HG03196 (cell line): ENCODE results near the gene DOCK8.

Experiments used
- ATAC-seq: cut with Tn5 transposase; IDR thresholded peaks from one replicate; pipeline ENCODE4 v1.9.1; 2021; ENCODE audit not compliant: unreplicated experiment

DOCK8 gene

DNA sequence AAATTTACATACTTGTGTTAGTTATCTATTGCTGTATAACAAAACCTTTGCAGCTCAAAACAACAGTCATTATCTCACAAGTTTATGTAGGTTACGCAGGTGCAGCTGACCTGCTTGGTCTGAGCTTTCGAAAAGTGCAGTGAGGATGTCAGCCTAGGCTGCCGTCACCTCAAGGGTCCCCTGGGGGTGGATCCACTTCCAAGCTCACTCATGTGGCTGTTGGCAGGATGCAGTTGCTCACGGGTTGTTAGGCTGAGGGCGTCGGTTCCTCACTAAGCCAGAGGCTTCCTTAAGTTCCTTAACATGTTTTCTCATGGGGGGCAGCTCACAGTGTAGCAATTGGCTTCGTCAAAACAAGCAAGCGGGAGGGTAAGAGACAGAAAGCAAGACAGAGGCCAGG lies 139.8 kb downstream of the DOCK8 start:
- ATAC-seq, result no peak

DNA sequence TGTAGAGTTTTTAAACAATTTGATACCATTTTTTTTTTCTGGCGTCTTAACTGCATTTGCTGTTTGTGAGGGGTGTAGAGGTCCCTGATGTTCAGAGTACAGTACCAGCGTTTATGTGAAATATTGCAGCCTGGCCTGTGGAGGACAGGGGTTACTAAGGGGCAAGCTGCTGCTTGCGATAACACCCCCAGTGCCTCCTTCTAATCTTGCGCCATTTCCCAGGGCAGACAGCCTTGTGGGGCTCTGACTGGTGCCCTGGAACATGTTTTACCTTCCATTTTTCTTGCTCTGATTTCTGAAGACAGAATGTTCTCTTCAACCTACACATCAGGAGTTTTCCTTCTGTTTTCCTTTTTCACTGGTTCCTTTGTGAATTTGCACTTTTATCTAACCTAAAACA lies 142.9 kb downstream of the DOCK8 start:
- ATAC-seq, result no peak

DNA sequence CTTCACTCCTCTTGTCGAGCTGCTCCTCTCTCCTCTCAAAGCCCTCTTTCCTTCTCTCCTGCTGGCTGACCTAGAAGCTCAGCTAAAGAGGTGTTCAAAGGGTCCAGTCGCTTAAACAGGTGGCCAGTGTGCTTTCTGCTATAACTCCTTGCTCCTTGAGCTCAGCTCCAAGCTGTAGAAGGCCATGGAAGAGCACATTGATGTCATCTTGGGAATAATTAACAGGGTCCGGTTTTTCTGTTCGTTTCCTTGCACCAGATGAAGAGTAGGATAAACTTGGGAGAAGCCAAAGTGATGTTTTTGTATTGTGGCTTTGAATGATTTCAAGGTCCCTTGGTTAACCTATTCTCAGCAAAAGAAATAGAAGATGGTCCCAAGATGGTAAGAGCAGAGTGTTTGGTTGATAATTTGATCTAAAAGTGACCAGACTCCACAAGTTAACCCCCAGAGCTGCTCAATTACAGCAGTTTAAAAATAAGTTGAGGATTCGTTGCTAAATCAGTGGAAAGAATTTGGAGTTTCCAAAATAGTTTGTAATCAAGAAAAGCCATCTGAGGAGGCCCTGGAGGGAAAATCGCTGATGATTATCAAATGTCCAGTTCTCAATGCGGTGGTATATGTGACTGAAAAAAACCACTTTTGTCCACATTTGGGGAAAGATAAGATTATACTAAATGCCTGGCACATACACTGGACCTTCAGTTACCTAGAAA lies 148.1 kb downstream of the DOCK8 start:
- ATAC-seq, result no peak

DNA sequence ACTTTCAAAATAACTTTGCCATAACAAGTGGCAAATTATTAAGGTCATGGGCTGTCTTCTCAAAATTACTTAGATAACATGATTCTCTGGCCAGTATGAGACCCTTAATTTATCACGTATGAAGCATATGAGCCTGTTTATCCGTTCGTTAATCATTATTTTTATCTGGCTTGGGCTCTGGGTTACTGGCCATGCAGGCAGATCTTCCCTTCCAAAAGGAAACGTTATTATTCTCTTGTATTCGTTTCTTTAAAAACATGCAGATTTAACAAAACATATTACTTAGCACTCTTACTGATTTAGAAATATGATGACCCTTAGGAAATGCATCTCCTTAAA lies 148.6 kb downstream of the DOCK8 start:
- ATAC-seq, result no peak

DNA sequence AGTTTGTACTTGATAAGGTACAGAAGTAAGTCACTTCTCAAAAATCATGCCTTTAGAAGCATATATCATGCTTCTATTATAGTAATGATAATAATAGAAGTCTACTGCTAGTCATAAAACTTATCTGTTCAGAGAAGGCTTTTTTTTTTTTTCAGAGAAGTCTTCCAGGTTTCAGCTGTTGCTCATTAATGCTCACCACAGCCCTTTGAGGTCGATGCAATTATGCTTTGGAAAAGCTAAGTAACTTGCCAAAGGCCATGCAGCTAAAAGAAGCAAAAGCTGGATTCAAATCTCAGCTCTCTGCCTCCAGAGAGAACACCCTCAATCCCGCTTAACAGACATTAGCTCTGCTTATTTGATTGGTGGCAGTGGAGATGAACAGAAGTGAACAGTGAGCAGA lies 150.8 kb downstream of the DOCK8 start:
- ATAC-seq, result no peak

DNA sequence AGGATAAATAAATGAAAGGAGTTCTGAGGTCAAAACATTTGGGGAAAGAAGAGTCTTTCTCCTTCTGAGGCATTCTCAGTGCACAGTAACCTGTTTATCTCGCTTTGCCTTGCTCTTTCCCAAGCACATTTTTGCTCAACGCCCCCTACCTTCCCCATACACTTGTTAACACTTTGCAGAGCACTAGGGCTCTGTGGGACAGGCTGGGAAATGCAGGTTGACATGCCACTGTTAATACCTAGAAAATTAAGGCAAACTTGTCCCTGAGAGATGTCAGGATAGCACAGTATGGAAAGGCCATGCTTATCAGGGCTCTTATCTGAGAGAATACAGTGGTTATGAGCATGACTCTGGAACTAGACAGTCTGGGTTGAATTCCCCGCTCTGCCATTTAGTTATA lies 152.0 kb downstream of the DOCK8 start:
- ATAC-seq, result no peak

DNA sequence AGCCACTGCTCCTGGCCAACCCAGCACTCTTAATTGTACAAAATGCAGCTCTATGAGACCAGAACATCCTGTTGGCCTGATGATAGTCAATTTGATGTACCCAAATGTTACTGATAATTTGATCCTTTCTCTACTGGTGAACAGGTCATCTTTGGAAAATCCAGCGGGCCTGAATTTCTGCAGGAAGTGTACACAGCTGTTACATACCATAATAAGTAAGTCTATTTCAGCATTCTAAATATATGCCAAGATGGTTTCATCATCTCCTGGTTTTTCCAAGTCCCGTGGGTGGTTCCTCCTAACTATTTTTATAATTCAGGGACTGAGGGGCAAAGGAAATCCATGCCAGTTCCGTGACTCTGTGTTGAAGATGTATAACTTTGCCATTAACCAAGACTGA lies 155.4 kb downstream of the DOCK8 start:
- no peak for ATAC-seq

DNA sequence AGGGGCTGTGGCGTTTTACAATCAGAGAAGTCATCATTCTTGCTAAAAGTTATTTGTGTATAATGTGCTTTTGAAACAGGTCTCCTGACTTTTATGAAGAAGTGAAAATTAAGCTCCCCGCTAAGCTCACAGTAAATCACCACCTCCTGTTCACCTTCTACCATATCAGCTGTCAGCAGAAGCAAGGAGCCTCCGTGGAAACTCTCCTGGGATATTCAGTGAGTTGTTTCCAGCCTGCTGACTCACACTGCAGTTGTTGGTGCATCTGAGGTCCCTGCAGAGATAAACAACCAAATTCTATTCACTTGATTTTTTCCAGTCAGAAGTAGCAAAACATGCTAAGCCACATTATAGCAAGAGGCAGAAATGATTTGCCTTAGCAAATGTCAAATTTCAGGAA lies 156.7 kb downstream of the DOCK8 start:
- no peak for ATAC-seq

DNA sequence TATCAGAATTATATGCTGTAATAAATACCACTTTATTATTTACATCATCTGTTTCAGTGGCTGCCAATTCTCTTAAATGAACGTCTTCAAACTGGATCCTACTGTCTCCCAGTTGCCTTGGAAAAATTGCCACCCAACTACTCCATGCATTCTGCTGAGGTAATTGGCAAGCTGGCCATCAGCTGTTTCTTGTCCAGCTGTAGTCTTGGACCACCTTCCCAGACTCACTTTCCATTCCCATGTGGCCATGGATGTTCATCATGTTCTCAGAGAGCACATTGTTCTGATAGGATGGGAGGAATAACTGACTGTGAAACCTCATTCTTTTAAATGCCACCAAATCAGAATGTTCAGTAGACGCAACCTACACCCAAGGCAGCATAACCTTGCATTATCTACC lies 157.5 kb downstream of the DOCK8 start:
- no peak for ATAC-seq

DNA sequence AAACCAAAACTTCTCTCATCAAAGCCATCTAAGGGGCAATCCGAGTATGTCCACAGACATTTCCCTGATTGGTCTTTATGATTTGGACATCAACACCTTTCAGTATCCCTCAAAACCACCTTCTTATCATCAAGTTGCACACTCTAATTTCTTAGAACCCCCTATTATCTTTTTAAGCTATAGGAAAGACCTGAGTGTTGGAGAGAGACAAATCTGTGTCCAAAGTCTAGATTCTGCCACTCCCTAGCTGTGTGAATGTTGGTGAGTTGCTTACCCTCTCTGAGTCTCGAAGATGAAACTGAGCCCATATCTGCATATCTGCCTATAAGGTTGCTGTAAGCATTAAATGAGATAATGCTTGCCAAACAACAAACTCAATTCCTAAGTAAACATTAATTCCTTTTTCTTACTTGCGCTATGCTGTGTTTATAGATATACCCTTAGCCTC lies 159.1 kb downstream of the DOCK8 start:
- no peak for ATAC-seq

DNA sequence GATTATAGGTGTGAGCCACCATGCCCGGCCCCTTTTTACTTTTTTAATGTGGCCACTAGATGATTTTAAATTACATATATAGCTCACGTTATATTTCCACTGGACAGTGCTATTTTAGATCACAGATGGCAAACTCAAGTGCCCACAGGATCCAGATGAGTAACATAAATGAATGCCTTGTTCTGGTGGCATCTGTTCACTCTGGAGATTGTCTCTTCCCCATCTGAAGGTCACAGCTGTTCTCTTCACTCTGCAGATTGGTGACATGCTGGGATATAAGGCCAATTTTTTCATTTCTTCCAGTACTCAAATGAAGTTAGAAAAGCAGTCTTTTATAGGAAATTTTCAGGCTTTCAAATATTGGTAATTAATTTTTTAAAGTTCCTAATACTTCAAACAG lies 160.1 kb downstream of the DOCK8 start:
- no peak for ATAC-seq

DNA sequence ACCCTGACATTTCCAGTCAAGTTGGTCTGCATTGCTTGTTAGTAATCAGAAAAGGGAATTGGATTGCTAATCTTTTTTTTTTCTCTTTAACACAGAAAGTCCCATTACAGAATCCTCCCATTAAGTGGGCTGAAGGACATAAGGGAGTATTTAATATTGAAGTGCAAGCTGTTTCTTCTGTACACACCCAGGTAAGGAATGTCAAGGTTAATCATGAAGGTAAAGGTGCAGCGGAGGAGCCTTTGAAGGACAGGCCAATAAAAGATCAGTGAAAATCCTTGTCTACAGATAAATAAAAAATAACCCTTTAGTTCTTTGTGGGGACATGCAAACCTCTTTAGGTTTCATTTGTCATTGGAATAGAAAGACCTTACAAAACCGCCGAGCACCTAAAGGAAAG lies 161.4 kb downstream of the DOCK8 start:
- ATAC-seq, result no peak

DNA sequence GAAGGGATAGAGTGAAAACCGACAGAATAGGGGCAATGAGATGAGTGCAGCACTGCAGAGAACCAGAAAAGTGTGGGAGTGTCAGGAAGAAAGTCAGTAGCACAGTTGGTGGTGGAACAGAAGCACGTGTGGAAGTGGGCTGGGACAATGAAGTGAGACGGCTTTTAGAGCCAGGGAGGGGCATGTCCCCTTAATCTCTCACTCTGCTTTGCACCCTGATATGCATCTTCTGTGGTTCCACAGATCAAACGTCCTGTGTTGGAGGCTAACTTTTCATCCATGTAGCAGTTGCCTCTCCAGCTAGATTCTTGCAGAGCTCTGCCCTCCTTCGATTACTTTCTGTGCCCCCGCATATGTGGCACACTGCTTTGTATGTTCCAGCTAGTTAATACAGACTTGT lies 163.6 kb downstream of the DOCK8 start:
- ATAC-seq, result no peak

DNA sequence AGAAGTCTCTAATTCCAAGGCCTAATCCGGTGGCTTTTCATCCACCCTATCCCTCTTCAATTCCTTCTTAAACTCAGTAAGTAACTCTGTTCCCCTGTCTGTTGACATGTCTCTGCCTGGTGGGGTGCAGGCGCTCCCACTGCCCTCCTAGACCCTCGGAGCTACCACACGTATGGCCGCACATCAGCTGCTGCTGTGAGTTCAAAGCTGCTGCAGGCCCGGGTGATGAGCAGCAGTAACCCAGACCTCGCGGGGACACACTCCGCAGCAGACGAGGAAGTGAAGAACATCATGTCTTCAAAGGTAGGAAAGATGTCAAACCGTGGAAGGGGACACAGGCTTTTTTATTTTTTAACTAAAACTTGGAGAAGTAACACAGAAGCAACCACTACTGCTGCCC lies 167.7 kb downstream of the DOCK8 start:
- ATAC-seq, result no peak

DNA sequence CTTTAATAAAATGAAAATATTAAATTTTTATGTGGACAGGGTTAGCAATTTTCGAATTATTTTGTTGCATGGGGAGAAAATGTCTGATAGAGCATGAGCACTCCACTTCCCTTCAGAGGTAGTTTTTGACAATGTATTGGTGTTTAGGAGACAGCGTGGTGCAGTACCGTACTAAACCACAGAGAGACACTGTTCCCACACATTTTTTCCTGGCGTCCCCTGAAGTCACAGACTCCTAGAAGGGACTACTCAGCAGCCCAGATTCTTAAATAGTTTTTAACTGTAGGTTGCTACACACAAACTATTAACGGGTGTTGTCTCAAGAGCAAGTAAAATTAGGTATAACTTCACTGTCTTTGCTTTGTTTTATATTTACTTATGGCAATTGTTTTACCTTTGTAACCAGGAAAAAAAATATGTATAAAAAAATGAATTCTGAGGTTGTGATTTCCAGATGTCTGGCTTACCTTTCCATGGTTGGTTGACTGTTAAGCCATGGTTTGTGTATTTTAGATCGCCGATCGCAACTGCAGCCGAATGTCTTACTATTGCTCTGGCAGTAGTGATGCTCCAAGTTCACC lies 171.2 kb downstream of the DOCK8 start:
- ATAC-seq, result no peak

DNA sequence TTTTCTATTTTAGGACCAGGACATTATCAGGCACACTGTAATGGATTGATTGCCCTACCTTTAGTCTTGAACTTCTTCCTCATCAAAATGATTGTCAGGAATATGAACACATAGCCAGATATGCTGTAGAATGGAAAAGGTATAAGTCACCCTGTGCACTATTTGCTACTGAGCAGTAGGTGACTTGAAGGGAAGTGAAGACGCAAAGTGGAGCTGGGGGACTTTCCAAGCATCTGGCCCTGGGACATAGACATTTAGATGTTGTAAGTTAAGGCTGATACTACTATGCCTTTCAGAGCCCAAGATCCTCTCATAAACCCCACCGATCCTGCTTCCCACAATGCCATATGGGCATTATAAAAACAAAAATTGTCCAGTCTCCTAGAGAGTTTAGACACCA lies 174.5 kb downstream of the DOCK8 start:
- no peak for ATAC-seq

DNA sequence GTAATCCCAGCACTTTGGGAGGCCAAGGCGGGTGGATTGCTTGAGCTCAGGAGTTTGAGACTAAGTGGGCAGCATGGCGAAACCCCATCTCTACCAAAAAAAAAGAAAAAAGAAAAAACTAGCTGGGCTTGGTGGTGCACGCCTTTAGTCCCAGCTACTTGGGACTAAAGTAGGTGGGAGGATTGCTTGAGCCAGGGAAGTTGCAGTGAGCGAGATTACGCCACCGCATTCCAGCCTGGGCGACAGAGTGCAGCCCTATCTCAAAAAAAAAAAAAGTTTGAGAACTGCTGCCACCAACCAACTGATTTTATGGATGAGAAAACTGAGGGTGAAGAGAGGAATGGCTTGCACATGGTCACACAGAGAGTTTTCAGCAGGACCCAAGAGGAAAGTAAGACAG lies 175.1 kb downstream of the DOCK8 start:
- no peak for ATAC-seq

DNA sequence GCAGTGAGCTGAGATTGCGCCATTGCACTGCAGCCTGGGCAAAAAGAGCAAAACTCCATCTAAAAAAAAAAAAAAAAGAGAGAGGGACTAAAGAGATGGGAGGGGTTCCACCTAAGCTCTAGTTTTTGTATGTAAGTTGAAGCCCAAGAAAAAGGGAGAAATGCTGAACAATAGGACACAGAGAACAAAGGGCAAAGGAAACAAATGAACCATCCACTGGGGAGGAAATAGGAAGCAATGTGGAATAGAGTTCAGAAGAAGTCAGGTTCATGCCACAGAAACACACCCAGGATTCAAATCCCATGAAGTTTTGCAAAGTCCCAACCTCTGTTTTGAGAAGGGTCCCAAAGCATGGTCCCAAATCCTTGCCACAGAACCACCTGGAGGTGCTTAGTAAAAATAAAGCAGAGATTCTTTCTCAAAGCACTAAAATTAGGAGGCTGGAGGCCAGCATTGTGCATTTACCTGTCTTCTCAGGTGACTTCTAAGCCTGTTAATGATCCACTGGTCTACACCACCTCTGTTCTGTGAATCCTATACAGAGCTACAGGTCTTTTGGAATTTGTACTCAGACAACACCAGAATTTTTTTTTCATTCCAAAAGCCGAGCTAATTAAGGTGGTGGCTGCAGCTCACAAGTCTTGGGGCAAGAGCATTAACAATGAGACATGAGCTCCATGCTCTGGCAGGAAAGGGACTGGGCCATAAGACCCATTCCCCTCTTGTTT lies 177.6 kb downstream of the DOCK8 start:
- ATAC-seq, result no peak

DNA sequence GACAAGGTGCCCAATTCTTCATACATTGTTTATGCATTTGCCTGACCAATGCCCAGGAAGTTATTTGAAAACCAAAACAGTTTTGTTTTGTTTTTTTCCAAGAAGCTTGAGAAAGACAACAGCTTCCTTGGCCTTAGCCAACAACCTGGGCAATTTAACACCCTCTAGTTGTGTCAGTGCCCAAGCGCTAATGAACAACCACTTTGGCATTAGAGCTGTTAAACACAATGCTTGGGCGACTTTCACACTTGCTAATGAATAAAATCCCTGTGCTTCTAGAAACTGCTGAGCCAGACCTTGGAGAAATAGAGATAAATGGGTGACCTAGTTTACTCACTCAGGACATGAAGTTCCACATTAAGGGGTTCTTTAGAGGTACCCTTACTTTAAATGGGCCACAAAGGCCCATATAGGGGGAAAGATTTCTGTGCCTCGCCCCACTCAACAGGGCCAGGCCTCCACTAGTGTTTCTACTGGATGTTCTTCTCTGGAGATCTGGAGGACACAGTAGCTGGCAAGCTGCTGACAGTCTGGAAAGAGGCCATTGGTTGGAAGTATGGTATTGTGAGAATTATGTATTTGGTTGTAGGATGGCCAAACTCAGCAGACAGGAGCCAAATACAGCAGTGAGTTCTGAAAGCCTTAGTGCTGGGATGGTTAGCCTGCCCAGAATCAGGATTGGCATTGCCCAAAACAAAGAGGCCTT lies 179.8 kb downstream of the DOCK8 start:
- no peak for ATAC-seq

DNA sequence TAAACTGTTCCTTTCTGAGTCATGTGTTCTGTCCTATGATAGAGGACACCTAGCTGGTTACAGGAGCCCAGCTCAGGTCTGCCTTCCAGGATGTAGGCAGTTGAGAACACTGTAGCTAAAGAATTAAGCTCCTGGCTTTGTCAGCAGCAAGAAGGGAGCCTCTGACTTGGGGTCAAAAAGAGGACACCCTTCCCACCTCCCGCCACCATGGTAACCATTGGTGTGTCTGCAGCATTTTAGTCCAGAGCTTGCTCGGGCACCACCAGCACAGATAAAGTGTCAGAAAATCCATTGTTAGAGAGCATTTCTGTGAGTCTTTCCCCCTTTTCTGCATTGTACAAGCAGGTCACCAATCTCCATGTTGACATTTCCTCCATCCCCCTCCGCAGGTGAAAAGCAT lies 181.7 kb downstream of the DOCK8 start:
- no peak for ATAC-seq

DNA sequence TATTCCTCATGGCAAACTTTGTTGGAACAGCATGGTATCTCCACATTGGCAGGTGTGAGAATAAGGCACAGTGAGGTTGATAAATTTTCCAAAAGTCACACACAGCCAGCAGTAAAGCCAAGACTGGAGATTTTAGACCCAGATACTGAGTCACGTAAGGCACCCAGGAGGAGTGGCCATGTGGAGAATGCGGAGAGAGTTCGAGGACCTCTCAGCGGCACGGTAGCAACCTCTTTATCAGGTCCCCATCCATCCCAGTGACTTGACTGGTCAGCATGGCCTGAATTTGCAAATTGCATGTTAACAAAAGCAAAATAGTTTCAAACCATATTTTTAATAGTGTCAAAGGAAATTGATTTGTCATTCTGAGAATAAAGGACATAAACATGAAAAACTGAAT lies 183.4 kb downstream of the DOCK8 start:
- no peak for ATAC-seq

DNA sequence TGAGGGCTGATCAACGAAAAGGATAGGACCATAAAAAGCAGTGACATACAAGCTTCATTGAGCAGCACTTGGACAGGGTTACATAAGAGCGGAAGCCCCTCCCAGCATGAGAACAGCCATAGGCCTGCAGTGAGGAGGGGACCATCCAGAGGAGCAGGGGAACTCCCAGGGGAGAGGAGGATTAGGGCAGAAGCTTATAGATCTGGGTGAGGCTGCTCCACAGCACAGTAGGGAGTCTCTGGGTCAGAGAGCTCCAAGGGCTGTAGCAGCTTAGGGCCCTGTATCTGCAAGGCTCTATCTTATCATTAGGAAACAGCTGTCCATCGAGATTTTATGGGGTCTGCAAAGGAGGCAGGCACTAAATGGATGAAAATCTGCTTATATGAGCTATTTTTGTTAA lies 186.6 kb downstream of the DOCK8 start:
- no peak for ATAC-seq
